ENCODE results near the gene MAN1B1. TPM values are rescaled to one million over a fixed set of nuclear protein-coding genes. Genes with fewer than 3 reads are reported as not detected.
"Not testable (repeated sequence)": the region's sequence is repeated elsewhere in the genome, so short reads cannot be mapped to it uniquely, and the experiment has no call there.

Gene MAN1B1
- total and polyA plus RNA-seq, 2 donors (not counting 1 experiment from before 2014, with no cell fraction given): 45.5 to 96.6 TPM

DNA sequence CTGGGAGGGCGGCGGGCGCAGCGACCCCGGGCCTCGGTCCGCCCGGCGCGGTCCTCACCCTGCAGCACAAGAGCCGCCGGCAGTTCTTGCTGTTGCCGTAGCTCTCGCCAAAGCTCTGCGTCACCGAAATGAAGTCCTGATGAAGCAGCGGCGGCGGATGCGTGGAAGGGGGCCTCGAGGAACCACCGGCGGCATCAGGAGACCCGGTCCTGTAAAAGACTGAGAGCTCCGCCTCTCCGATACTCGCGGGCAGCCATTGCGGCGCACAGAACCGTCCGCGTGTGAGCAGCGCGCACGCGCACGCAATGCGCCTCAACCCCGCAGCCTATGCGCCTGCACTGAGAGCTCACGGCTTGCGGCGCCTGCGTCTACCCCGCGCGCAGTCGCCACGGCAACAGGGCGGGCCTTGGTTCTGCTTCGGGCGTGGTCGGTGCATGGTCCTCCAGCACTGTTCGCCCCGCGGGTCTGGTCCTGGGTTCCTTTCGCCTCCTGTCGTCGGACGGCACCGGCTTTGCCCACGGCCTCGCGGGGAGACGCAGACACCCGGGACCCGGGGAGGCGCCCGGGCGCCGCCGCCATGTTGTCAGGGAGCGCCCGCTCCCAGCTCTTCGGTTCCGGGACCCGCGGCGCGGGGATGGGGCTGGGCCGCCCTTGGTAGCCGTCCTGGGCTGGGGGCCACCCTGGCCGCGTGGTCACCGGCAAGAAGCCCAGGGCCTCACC lies 42.8 kb downstream of the MAN1B1 start:
- Histone ChIP-seq H3K4me2 (ENCODE audit: extremely low read depth, insufficient read depth, low read length) (peak overlapping the region; percentile 96), H4K20me1 (ENCODE audit: control insufficient read depth, extremely low read depth, insufficient read depth, low read length) (no peaks in the 10 kb centered on the region), H3K4me3 (replicated peaks in 1 of 4; ENCODE audit: control extremely low read depth in 1 of 4, insufficient read depth in 1 of 4, low read depth in 3 of 4, low read length in 4 of 4) (peak overlapping the region; percentile 71 to 88 (median 82)), H3K27ac (ENCODE audit: insufficient read depth, low read length) (peak overlapping the region; percentile 74), H3K36me3 (ENCODE audit: control insufficient read depth, insufficient read depth, low read length) (no peaks in the 10 kb centered on the region), H3K79me2 (ENCODE audit: control insufficient read depth, insufficient read depth, low read length) (peaks cover 17% of the 10 kb centered on the region), H3K9ac (ENCODE audit: insufficient read depth, low read length) (peak overlapping the region; percentile 64), H3K4me1 (ENCODE audit: control insufficient read depth, extremely low read depth, insufficient read depth, low read length) (peaks cover 3% of the 10 kb centered on the region), H3K9me3 (ENCODE audit: control insufficient read depth, insufficient read depth, low read depth, low read length) (no peaks in the 10 kb centered on the region), H3K27me3 (ENCODE audit: control insufficient read depth, insufficient read depth, low read length) (no peaks in the 10 kb centered on the region), H2AFZ (ENCODE audit: low read length) (peak overlapping the region; percentile 81)
- peak; percentile 92 to 93 for DNase-seq (ENCODE audit: low read depth in 2 of 2)
- TF ChIP-seq, protein P1, sequence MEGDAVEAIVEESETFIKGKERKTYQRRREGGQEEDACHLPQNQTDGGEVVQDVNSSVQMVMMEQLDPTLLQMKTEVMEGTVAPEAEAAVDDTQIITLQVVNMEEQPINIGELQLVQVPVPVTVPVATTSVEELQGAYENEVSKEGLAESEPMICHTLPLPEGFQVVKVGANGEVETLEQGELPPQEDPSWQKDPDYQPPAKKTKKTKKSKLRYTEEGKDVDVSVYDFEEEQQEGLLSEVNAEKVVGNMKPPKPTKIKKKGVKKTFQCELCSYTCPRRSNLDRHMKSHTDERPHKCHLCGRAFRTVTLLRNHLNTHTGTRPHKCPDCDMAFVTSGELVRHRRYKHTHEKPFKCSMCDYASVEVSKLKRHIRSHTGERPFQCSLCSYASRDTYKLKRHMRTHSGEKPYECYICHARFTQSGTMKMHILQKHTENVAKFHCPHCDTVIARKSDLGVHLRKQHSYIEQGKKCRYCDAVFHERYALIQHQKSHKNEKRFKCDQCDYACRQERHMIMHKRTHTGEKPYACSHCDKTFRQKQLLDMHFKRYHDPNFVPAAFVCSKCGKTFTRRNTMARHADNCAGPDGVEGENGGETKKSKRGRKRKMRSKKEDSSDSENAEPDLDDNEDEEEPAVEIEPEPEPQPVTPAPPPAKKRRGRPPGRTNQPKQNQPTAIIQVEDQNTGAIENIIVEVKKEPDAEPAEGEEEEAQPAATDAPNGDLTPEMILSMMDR (conservative IDR thresholded peaks at IDR 0.05 in 1 of 2, IDR thresholded peaks at IDR 0.05 in 1 of 2; ENCODE audit: low read depth in 1 of 2, low read length in 2 of 2): no peak
- TF ChIP-seq EZH2 (IDR thresholded peaks at IDR 0.05; ENCODE audit: low read length, missing control alignments): no peak

DNA sequence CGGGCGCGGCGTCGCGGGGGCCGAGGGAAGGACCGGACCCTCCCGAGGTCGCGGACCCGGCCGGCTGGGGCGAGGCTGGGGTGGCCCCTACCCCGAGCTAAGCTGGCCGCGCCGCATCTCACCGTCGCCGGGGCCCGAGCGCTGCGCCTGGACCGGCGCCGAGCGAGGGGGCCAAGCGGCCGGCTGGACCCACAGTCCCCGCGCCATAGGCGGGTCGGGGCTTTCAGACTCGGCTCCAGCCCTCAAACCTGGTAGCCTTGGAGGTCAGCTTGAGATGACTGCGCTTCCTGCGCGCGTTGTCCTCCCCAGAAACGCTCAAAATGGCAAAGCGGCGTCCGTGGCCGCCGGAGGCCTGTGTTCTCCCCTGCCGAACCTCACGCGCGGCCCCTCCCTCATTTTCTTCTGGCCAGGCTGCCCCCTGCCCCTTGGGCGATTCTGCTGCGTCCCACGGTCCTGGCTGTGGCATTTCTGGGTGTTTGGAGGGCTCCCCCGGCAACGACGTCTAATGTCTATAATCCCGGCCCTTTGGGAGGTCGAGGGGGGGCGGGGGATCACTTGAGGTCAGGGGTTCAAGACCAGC lies 43.5 kb downstream of the MAN1B1 start:
- Histone ChIP-seq H3K4me3 (replicated peaks in 1 of 4; ENCODE audit: control extremely low read depth in 1 of 4, insufficient read depth in 1 of 4, low read depth in 3 of 4, low read length in 4 of 4) (peak overlapping the region; percentile 71 to 88 (median 82)), H3K4me2 (ENCODE audit: extremely low read depth, insufficient read depth, low read length) (peak overlapping the region; percentile 96), H3K4me1 (ENCODE audit: control insufficient read depth, extremely low read depth, insufficient read depth, low read length) (peaks cover 3% of the 10 kb centered on the region), H3K36me3 (ENCODE audit: control insufficient read depth, insufficient read depth, low read length) (no peaks in the 10 kb centered on the region), H2AFZ (ENCODE audit: low read length) (peak overlapping the region; percentile 81), H3K9ac (ENCODE audit: insufficient read depth, low read length) (peak overlapping the region; percentile 64), H4K20me1 (ENCODE audit: control insufficient read depth, extremely low read depth, insufficient read depth, low read length) (no peaks in the 10 kb centered on the region), H3K9me3 (ENCODE audit: control insufficient read depth, insufficient read depth, low read depth, low read length) (no peaks in the 10 kb centered on the region), H3K27ac (ENCODE audit: insufficient read depth, low read length) (peak overlapping the region; percentile 74), H3K27me3 (ENCODE audit: control insufficient read depth, insufficient read depth, low read length) (no peaks in the 10 kb centered on the region), H3K79me2 (ENCODE audit: control insufficient read depth, insufficient read depth, low read length) (peaks cover 17% of the 10 kb centered on the region)
- TF ChIP-seq, protein P1 (conservative IDR thresholded peaks at IDR 0.05 in 1 of 2, IDR thresholded peaks at IDR 0.05 in 1 of 2; ENCODE audit: low read depth in 1 of 2, low read length in 2 of 2): no peak
- TF ChIP-seq EZH2 (IDR thresholded peaks at IDR 0.05; ENCODE audit: low read length, missing control alignments): no peak
- no peak for DNase-seq (ENCODE audit: low read depth in 2 of 2)

DNA sequence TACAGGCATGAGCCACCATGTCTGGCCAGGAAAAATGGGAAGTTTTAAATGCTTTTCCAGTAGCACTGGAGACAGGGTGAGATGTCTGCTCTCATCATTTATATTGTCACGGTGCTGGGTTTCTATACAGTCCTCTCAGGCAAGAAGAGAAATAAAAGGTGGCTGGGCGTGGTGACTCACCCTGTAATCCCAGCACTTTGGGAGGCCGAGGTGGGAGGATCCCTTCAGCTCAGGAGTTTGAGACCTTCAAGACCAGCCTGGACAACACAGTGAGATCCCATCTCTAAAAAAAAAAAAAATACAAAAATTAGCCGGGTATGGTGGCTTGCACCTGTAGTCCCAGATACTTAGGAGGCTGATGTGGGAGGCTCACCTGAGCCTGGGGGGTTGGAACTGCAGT lies 47.4 kb downstream of the MAN1B1 start:
- no peak overlapping the region for H3K4me3 ChIP-seq (replicated peaks in 1 of 4; ENCODE audit: control extremely low read depth in 1 of 4, insufficient read depth in 1 of 4, low read depth in 3 of 4, low read length in 4 of 4)
- no peaks in the 10 kb centered on the region for H3K9me3 ChIP-seq (ENCODE audit: control insufficient read depth, insufficient read depth, low read depth, low read length)
- no peaks in the 10 kb centered on the region for H4K20me1 ChIP-seq (ENCODE audit: control insufficient read depth, extremely low read depth, insufficient read depth, low read length)
- no peaks in the 10 kb centered on the region for H3K36me3 ChIP-seq (ENCODE audit: control insufficient read depth, insufficient read depth, low read length)
- peaks cover 2% of the 10 kb centered on the region for H3K79me2 ChIP-seq (ENCODE audit: control insufficient read depth, insufficient read depth, low read length)
- DNase-seq (ENCODE audit: low read depth in 2 of 2): no peak
- TF ChIP-seq EZH2 (IDR thresholded peaks at IDR 0.05; ENCODE audit: low read length, missing control alignments): no peak
- TF ChIP-seq, protein P1 (conservative IDR thresholded peaks at IDR 0.05 in 1 of 2, IDR thresholded peaks at IDR 0.05 in 1 of 2; ENCODE audit: low read depth in 1 of 2, low read length in 2 of 2): no peak
- no peak overlapping the region for H2AFZ ChIP-seq (ENCODE audit: low read length)
- H3K9ac ChIP-seq (ENCODE audit: insufficient read depth, low read length): no peak overlapping the region
- H3K4me1 ChIP-seq (ENCODE audit: control insufficient read depth, extremely low read depth, insufficient read depth, low read length): no peaks in the 10 kb centered on the region
- peaks cover 12% of the 10 kb centered on the region for H3K27me3 ChIP-seq (ENCODE audit: control insufficient read depth, insufficient read depth, low read length)
- no peak overlapping the region for H3K4me2 ChIP-seq (ENCODE audit: extremely low read depth, insufficient read depth, low read length)
- H3K27ac ChIP-seq (ENCODE audit: insufficient read depth, low read length): no peak overlapping the region

DNA sequence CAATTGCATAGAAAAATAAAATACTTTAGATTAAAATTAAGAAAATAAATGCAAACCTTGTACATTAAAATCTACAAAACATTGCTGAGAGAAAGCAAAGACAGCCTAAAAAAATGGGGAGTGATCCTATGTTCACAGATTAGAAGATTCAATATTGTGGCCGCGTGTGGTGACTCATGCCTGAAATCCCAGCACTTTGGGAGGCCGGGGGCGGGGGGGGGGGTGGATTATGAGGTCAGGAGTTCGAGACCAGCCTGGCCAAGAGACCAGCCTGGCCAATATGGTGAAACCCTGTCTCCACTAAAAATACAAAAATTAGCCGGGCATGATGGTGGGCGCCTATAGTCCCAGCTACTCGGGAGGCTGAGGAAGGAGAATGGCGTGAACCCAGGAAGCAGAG lies 48.4 kb downstream of the MAN1B1 start:
- not testable (repeated sequence) for H3K79me2 ChIP-seq (ENCODE audit: control insufficient read depth, insufficient read depth, low read length); DNase-seq (ENCODE audit: low read depth in 2 of 2); H3K36me3 ChIP-seq (ENCODE audit: control insufficient read depth, insufficient read depth, low read length); H3K4me2 ChIP-seq (ENCODE audit: extremely low read depth, insufficient read depth, low read length); H3K9me3 ChIP-seq (ENCODE audit: control insufficient read depth, insufficient read depth, low read depth, low read length); H3K4me3 ChIP-seq (replicated peaks in 1 of 4; ENCODE audit: control extremely low read depth in 1 of 4, insufficient read depth in 1 of 4, low read depth in 3 of 4, low read length in 4 of 4); H4K20me1 ChIP-seq (ENCODE audit: control insufficient read depth, extremely low read depth, insufficient read depth, low read length); H3K27ac ChIP-seq (ENCODE audit: insufficient read depth, low read length); H3K9ac ChIP-seq (ENCODE audit: insufficient read depth, low read length); H3K4me1 ChIP-seq (ENCODE audit: control insufficient read depth, extremely low read depth, insufficient read depth, low read length); H2AFZ ChIP-seq (ENCODE audit: low read length)
- H3K27me3 ChIP-seq (ENCODE audit: control insufficient read depth, insufficient read depth, low read length): peaks cover 15% of the 10 kb centered on the region

All from fibroblast of lung (primary cell).